Body of pancreas (tissue), 4 donors: ENCODE results near the gene ITGBL1.

ENCODE experiments used
- CTCF ChIP-seq, 7 experiments: fragments of 450-650 bp in 4 of 7; fragments of 200-600 bp in 3 of 7; sonication (generic) in 3 of 7; IDR thresholded peaks; one replicate each; pipeline ENCODE4 v1.5.1; 2016 to 2019; ENCODE audit warnings: antibody characterized with exemption in 7 of 7
- POLR2A ChIP-seq, 3 donors: fragments of 450-650 bp; IDR thresholded peaks; one replicate each; pipeline ENCODE4 v1.6.1; 2016; ENCODE audit warnings: antibody characterized with exemption in 3 of 3, mild to moderate bottlenecking in 2 of 3

- TF ChIP-seq CTCF (IDR thresholded peaks at IDR 0.05): peak in 4 of 7 experiments; percentile 40 to 51 (median 43)
- no peak for TF ChIP-seq POLR2A (IDR thresholded peaks at IDR 0.05)
Measured at GRCh38 chr13:101757446-101758039, 305.1 kb downstream of the ITGBL1 start.
